NT2/D1 (cell line): ENCODE measurements around the gene SIAH3.

Experiments
- SUZ12 ChIP-seq: IDR thresholded peaks from 2 replicates; pipeline ENCODE4 v1.6.1; 2011; ENCODE audit not compliant: insufficient read length, insufficient read depth; ENCODE audit errors: extremely low read depth
- YY1 ChIP-seq: IDR thresholded peaks from 2 replicates; pipeline ENCODE4 v1.6.1; 2011; ENCODE audit not compliant: insufficient read length, insufficient read depth
- ZNF274 ChIP-seq: IDR thresholded peaks from 2 replicates; pipeline ENCODE4 v1.6.1; 2011; ENCODE audit warnings: mild to moderate bottlenecking, low read depth, low read length

- TF ChIP-seq SUZ12 (no peak), YY1 (no peak), ZNF274 (no peak)
These were observed 71.7 kb downstream of the SIAH3 start for GRCh38 chr13:45779901-45780300.
